CD8-positive, alpha-beta memory T cell (primary cell): ENCODE measurements around the gene PORCN. TPM values are rescaled to one million over a fixed set of nuclear protein-coding genes. Genes with fewer than 3 reads are reported as not detected.

Experiments
- CTCF ChIA-PET: fragments of 350-600 bp; sonication (Branson Sonifier 250); formaldehyde crosslinking; loops from one replicate; lab custom pipeline; 2021; ENCODE audit warnings: antibody characterized with exemption; lab: Charles Lee
- POLR2A ChIA-PET: fragments of 350-600 bp; sonication (Branson Sonifier 250); formaldehyde crosslinking; loops from one replicate; lab custom pipeline; 2021; ENCODE audit warnings: antibody characterized with exemption; lab: Charles Lee
- DNase-seq, 5 donors: peaks; one replicate each; pipeline versions ENCODE4 v3.0.0 to v3.0.0-alpha.2; 2020 to 2022; ENCODE audit warnings: mixed read lengths in 1 of 5
- H3K27ac ChIP-seq: one replicate; pipeline ENCODE4 v1.7.0; 2013; ENCODE audit warnings: low read depth, mild to moderate bottlenecking, low read length, moderate library complexity
- H3K27me3 ChIP-seq: 2 replicates; pipeline ENCODE4 v1.7.0; 2013; ENCODE audit warnings: low read length, mild to moderate bottlenecking; ENCODE audit not compliant: insufficient read depth, poor library complexity, severe bottlenecking
- H3K36me3 ChIP-seq: 2 replicates; pipeline ENCODE4 v1.7.0; 2013; ENCODE audit warnings: mild to moderate bottlenecking, low read length, moderate library complexity; ENCODE audit not compliant: insufficient read depth
- H3K4me1 ChIP-seq: 2 replicates; pipeline ENCODE4 v1.7.0; 2013; ENCODE audit warnings: mild to moderate bottlenecking, low read length, moderate library complexity; ENCODE audit not compliant: insufficient read depth
- H3K4me3 ChIP-seq: 2 replicates; pipeline ENCODE4 v1.7.0; 2013; ENCODE audit warnings: mild to moderate bottlenecking, low read length
- H3K9me3 ChIP-seq: 2 replicates; pipeline ENCODE4 v1.7.0; 2013; ENCODE audit warnings: mild to moderate bottlenecking, low read length
- H3K27ac Mint-ChIP-seq, 8 donors: one replicate each; pipeline ENCODE4 v1.8.0; 2020 to 2021; ENCODE audit warnings: mixed read lengths in 8 of 8, mild to moderate bottlenecking in 6 of 8, inconsistent platforms in 3 of 8, moderate library complexity in 3 of 8
- H3K27me3 Mint-ChIP-seq, 2 donors: one replicate each; pipeline ENCODE4 v1.8.0; 2020 to 2021; ENCODE audit warnings: mixed read lengths in 2 of 2, mild to moderate bottlenecking in 1 of 2, moderate library complexity in 1 of 2
- H3K36me3 Mint-ChIP-seq, 3 donors: one replicate each; pipeline ENCODE4 v1.8.0; 2020 to 2021; ENCODE audit warnings: mixed read lengths in 3 of 3, inconsistent platforms in 1 of 3, mild to moderate bottlenecking in 1 of 3
- H3K4me1 Mint-ChIP-seq, 3 donors: one replicate each; pipeline ENCODE4 v1.8.0; 2020 to 2021; ENCODE audit warnings: mixed read lengths in 3 of 3, inconsistent platforms in 1 of 3, mild to moderate bottlenecking in 1 of 3
- H3K4me3 Mint-ChIP-seq, 7 donors: one replicate each; pipeline ENCODE4 v1.8.0; 2020 to 2021; ENCODE audit warnings: mixed read lengths in 7 of 7, mild to moderate bottlenecking in 6 of 7, moderate library complexity in 4 of 7, inconsistent platforms in 2 of 7
- H3K9me3 Mint-ChIP-seq, 5 donors: one replicate each; pipeline ENCODE4 v1.8.0; 2020 to 2022; ENCODE audit warnings: mixed read lengths in 5 of 5, mild to moderate bottlenecking in 3 of 5, moderate library complexity in 2 of 5, inconsistent platforms in 1 of 5
- polyA plus RNA-seq: library from polyadenylated mRNA; unstranded; fragments of 300-500 nt; fragmentation: Illumina TruSeq; gene quantifications from one replicate; pipeline ENCODE4 v1.2.3, GENCODE V29; 2021
- total RNA-seq, 2 experiments: library from RNA; stranded (reverse); gene quantifications; one replicate each; pipeline ENCODE4 v1.2.3, GENCODE V29; 2021

Gene PORCN
- total and polyA plus RNA-seq, 3 experiments from 2014 or later, result 12.8 to 17.8 (median 13.5) TPM

DNA sequence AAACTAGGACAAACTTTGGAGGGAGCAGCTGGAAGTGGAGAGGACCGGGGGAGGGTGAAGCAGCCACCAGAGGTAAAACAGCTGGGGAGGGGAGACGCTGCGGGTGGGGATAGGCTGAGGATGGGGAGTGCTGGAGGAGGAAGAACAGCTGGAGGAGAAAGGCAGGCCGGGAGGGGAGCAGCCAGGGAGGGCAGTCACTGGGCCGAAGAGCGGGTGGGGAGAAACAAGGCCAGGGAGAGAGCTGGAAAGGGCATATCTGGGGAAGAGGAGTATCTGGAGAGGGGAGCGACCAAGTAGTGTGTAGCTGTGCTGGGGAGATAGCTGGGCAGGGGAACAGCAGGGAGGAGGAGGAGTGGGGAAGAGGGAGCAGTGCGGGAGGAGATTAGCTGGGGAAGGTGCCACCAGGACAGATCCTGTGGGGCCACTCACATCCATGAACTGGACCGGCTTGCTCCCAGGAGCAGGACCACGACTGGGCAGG lies 41.5 kb upstream of the PORCN start:
- no peaks in the 10 kb centered on the region for H3K9me3 Mint-ChIP-seq
- no peaks in the 10 kb centered on the region for H3K27me3 ChIP-seq
- H3K4me1 ChIP-seq, result peaks cover 13% of the 10 kb centered on the region
- peak overlapping the region in 3 of 8 donors; percentile 15 to 80 (median 71) for H3K27ac Mint-ChIP-seq
- H3K36me3 ChIP-seq, result no peaks in the 10 kb centered on the region
- H3K4me3 Mint-ChIP-seq, result peak overlapping the region in 5 of 7 donors; percentile 35 to 88 (median 87)
- peak overlapping the region; percentile 74 for H3K4me3 ChIP-seq
- no peak overlapping the region for H3K27ac ChIP-seq
- peaks cover 1 to 24% (median 4%) of the 10 kb centered on the region in 3 donors for H3K36me3 Mint-ChIP-seq
- H3K4me1 Mint-ChIP-seq, result peaks cover 18 to 43% (median 29%) of the 10 kb centered on the region in 3 donors
- no peaks in the 10 kb centered on the region for H3K9me3 ChIP-seq
- CTCF ChIA-PET, result interaction anchor here (2.5 kb wide), 1 partner anchor 73 kb away, joined by 10 read pairs; the partner anchor contains the start of gene TBC1D25
- POLR2A ChIA-PET, result no interaction called here
- no peak for DNase-seq
- peaks cover 0 to 5% of the 10 kb centered on the region in 2 donors for H3K27me3 Mint-ChIP-seq

DNA sequence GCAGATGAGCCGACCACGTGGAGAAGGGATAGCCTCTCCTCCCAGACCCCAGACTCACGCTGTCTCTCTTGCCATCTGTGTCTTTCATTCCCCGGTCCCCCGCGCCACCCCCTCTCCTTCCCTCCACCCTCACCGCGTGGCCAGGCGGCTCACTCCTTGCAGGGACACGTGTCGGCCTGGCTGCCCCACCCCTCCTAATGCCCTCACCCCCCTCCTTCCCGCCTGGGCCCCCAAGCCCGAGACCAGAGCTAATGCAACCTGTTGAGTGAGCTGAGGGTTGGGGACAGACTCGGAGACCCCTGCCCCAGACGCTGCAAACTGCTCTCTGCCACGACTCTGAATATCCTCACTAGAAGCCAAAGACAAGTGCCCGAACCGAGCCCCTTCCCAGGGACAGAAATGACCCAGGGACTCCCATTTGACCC lies 40.5 kb upstream of the PORCN start:
- Histone ChIP-seq H3K27me3 (no peaks in the 10 kb centered on the region), H3K4me3 (peak overlapping the region; percentile 74), H3K36me3 (no peaks in the 10 kb centered on the region), H3K4me1 (peaks cover 13% of the 10 kb centered on the region), H3K9me3 (no peaks in the 10 kb centered on the region), H3K27ac (peak overlapping the region; percentile 72)
- CTCF ChIA-PET, result no interaction called here
- POLR2A ChIA-PET, result interaction anchor here (0.6 to 1.3 kb wide), 2 partner anchors 36 to 106 kb away, joined by 4 to 9 read pairs; partner anchors contain the start of gene RBM3
- Mint-ChIP-seq H3K27ac (peak overlapping the region; percentile 35 to 98 (median 76)), H3K36me3 (peaks cover 1 to 17% (median 4%) of the 10 kb centered on the region in 3 donors), H3K4me1 (peaks cover 18 to 43% (median 29%) of the 10 kb centered on the region in 3 donors), H3K9me3 (no peaks in the 10 kb centered on the region), H3K4me3 (peak overlapping the region; percentile 87 to 96 (median 89)), H3K27me3 (peaks cover 0 to 2% of the 10 kb centered on the region in 2 donors)
- peak in 2 of 5 donors; percentile 5 to 6 for DNase-seq

DNA sequence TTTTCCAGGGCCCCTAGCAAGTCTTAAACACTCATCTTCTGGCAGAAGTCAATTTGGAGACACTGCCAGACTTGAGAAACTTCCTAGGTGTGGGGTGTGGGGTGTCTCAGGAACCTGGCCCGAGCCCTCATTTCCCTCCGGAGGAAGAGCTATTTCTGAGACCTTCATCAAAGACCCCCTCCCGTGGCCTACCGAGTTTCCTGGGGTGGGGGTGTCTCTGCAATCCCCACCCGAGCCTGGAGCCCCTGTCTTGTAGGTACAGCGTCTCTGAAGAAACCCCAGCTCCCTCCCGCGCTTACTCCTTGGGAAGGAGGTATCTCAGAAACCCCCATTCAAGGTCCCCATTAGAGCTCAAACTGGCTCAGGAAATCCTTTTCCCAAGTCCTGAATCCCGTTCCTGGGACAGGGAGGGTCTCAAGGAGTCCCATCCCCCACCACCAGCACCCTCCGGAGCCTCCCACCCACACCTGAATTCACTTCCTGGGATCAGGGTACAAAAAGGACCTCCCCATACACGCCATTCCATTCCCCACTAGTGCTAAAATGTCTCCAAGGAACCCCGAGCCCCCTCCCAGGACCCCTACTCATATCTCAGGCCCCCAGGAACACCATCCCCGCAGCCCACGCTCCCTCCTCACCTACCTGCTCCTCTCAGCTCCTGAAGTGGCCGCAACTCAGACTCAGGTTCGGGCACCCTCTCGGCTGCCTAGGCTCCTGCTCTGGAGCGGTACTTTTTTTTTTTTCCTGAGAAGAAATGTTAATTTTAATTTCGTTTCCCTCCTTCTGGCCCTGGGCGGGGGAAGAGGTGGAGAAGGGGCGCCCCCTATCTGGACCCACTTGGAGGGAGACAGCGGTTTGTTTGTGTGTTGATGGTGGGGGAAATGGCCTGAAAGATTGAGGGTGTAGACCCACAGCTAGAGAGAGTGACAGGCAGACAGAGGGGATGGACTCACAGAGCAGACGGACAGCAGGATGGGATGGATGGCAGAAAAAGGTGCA lies 39.8 kb upstream of the PORCN start:
- Mint-ChIP-seq H3K4me3 (peak overlapping the region; percentile 87 to 96 (median 89)), H3K27ac (peak overlapping the region; percentile 35 to 98 (median 86)), H3K4me1 (peaks cover 18 to 41% (median 26%) of the 10 kb centered on the region in 3 donors), H3K9me3 (no peaks in the 10 kb centered on the region), H3K36me3 (peaks cover 1 to 16% (median 4%) of the 10 kb centered on the region in 3 donors), H3K27me3 (peaks cover 0 to 2% of the 10 kb centered on the region in 2 donors)
- H3K4me3 ChIP-seq, result peak overlapping the region; percentile 74
- no peaks in the 10 kb centered on the region for H3K36me3 ChIP-seq
- no peaks in the 10 kb centered on the region for H3K9me3 ChIP-seq
- POLR2A ChIA-PET, result interaction anchor here (0.6 to 1.3 kb wide), 3 partner anchors 35 to 422 kb away, joined by 4 to 9 read pairs (median 4); partner anchors contain the start of gene RBM3
- peak overlapping the region; percentile 72 for H3K27ac ChIP-seq
- peaks cover 13% of the 10 kb centered on the region for H3K4me1 ChIP-seq
- DNase-seq, result peak in 4 of 5 donors; percentile 13 to 54 (median 23)
- H3K27me3 ChIP-seq, result no peaks in the 10 kb centered on the region
- CTCF ChIA-PET, result interaction anchor here (1.4 kb wide), 1 partner anchor 71 kb away, joined by 4 read pairs; the partner anchor contains the start of gene TBC1D25

DNA sequence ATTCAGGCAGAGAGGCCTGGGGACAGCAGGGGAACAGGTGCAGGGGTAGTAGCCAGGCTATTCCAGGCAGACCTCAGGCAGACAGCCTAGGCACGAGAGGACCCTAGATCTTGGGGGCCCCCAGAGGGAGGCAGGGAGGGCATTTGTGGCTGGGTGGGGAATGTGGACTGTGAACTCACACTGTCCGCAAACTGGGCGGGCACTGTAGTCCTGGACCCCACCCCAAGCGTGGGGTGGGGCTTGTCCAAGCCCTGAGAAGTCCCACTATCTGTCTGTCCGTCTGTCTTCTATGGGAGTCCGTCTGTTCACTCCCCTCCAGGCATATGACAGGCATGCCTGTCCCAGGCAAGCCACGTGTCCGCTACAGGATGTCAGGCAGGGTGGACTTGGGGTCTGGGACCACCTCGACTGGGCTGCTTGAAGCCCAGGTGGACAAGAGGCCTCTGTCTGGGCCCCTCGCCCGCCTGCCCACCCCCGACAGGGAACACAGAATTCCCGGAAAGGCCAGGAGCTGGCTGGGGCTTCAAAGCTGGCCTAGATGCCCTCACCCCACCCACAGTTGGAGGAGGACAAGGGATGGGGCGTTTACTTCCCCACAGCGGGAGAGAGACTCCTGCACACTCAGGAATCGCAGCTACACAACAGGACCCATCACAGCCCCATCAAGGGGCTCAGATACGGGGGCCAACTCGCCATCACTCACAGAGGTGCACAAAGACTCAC lies 38.5 kb upstream of the PORCN start, which contains the start of gene SLC38A5:
Gene SLC38A5, minus strand, starts transcription at position 151 of the 723 bp plus-strand sequence. CDS start 2,336 bp downstream, outside the sequence.
- Mint-ChIP-seq H3K4me1 (peaks cover 13 to 38% (median 21%) of the 10 kb centered on the region in 3 donors), H3K36me3 (peaks cover 1 to 9% (median 4%) of the 10 kb centered on the region in 3 donors), H3K4me3 (peak within 1 kb of the TSS; percentile 87 to 96 (median 89)), H3K27me3 (peaks cover 0 to 6% of the 10 kb centered on the region in 2 donors), H3K9me3 (no peaks in the 10 kb centered on the region), H3K27ac (peak within 1 kb of the TSS; percentile 4 to 98 (median 83))
- Histone ChIP-seq H3K36me3 (no peaks in the 10 kb centered on the region), H3K4me3 (peak within 1 kb of the TSS; percentile 74), H3K27ac (peak within 1 kb of the TSS; percentile 72), H3K4me1 (peaks cover 13% of the 10 kb centered on the region), H3K9me3 (no peaks in the 10 kb centered on the region), H3K27me3 (no peaks in the 10 kb centered on the region)
- ChIA-PET CTCF (interaction anchor here (1.4 kb wide), 1 partner anchor 69 kb away, joined by 4 read pairs; the partner anchor contains the start of gene TBC1D25), POLR2A (no interaction called here)
- no peak for DNase-seq

DNA sequence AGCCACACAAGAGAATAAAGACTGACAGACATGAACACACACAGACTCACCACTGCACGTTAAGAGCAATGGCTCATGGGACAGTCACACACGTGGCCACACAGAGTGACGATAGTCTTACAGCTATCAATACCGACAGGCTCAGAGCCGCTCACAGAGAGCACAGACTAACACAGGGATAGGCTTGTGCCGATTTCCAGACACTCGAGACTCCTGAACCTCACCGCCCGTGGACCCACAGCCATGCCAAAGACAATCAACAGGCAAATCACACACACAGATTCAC lies 38.0 kb upstream of the PORCN start:
- H3K36me3 Mint-ChIP-seq, result peaks cover 0 to 4% (median 0%) of the 10 kb centered on the region in 3 donors
- no peak for DNase-seq
- peak overlapping the region in 1 of 8 donors; percentile 64 for H3K27ac Mint-ChIP-seq
- no peak overlapping the region for H3K4me3 ChIP-seq
- CTCF ChIA-PET, result no interaction called here
- no peaks in the 10 kb centered on the region for H3K27me3 ChIP-seq
- no peaks in the 10 kb centered on the region for H3K9me3 ChIP-seq
- peak overlapping the region in 2 of 7 donors; percentile 2 to 27 for H3K4me3 Mint-ChIP-seq
- no peaks in the 10 kb centered on the region for H3K9me3 Mint-ChIP-seq
- peaks cover 0 to 6% of the 10 kb centered on the region in 2 donors for H3K27me3 Mint-ChIP-seq
- peaks cover 13% of the 10 kb centered on the region for H3K4me1 ChIP-seq
- H3K27ac ChIP-seq, result no peak overlapping the region
- peaks cover 14 to 37% (median 22%) of the 10 kb centered on the region in 3 donors for H3K4me1 Mint-ChIP-seq
- POLR2A ChIA-PET, result no interaction called here
- H3K36me3 ChIP-seq, result no peaks in the 10 kb centered on the region

DNA sequence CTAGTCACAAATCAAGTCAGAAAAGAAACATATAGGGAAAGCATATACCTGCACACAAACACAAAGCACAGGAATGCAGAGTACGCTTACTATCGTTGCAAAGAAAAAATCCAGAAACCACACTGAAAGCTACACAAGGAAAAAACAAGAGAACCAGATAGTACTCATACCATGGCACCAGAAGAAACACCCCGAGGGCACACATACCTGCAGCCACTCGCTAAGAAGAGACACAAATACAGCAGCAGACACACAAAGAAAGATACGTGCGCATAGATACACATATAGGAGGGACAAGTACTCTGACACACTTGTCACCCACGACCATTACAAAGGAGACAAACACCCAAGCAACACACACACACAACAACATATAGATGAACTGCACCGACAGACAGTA lies 37.3 kb upstream of the PORCN start:
- Histone ChIP-seq H3K27me3 (no peaks in the 10 kb centered on the region), H3K36me3 (no peaks in the 10 kb centered on the region), H3K4me3 (no peak overlapping the region), H3K4me1 (peaks cover 14% of the 10 kb centered on the region), H3K27ac (no peak overlapping the region), H3K9me3 (no peaks in the 10 kb centered on the region)
- no peak for DNase-seq
- Mint-ChIP-seq H3K27me3 (peaks cover 0 to 6% of the 10 kb centered on the region in 2 donors), H3K9me3 (no peaks in the 10 kb centered on the region), H3K4me1 (peaks cover 18 to 42% (median 22%) of the 10 kb centered on the region in 3 donors), H3K4me3 (peak overlapping the region in 2 of 7 donors; percentile 20 to 59), H3K27ac (no peak overlapping the region), H3K36me3 (peaks cover 0 to 6% (median 0%) of the 10 kb centered on the region in 3 donors)
- CTCF ChIA-PET, result no interaction called here
- POLR2A ChIA-PET, result no interaction called here

DNA sequence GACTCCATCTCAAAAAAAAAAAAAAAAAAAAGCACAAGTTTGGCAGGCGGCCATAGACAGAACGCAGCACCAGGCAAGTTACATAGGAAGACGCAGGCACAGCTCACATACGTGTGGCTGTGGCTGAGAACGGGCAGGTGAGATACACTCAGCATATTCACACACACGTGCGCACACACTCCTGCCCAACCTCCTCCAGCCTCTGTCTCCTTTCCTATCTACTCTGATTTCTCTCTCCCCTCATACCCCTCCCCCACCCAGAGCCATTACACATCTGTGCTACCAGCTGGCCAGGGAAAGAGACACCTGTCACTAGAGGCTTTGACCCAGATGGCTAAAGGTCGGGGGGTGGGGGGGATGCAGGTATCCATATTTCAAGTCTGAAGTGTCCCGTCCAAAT lies 36.6 kb upstream of the PORCN start:
- Mint-ChIP-seq H3K36me3 (peaks cover 0 to 6% (median 0%) of the 10 kb centered on the region in 3 donors), H3K4me1 (peaks cover 24 to 43% (median 25%) of the 10 kb centered on the region in 3 donors), H3K9me3 (no peaks in the 10 kb centered on the region), H3K4me3 (peak overlapping the region in 1 of 7 donors; percentile 57), H3K27ac (no peak overlapping the region), H3K27me3 (peaks cover 0 to 6% of the 10 kb centered on the region in 2 donors)
- H3K27me3 ChIP-seq, result no peaks in the 10 kb centered on the region
- no peak overlapping the region for H3K4me3 ChIP-seq
- peaks cover 22% of the 10 kb centered on the region for H3K4me1 ChIP-seq
- DNase-seq, result no peak
- no peaks in the 10 kb centered on the region for H3K36me3 ChIP-seq
- CTCF ChIA-PET, result interaction anchor here (1.0 kb wide), 1 partner anchor 8 kb away, joined by 3 read pairs; no protein-coding TSS in a partner anchor
- H3K27ac ChIP-seq, result no peak overlapping the region
- no peaks in the 10 kb centered on the region for H3K9me3 ChIP-seq
- POLR2A ChIA-PET, result no interaction called here
